ENCODE data around the gene AQP9.
"Not testable (repeated sequence)": the region's sequence is repeated elsewhere in the genome, so short reads cannot be mapped to it uniquely, and the experiment has no call there.

Gene AQP9, protein sequence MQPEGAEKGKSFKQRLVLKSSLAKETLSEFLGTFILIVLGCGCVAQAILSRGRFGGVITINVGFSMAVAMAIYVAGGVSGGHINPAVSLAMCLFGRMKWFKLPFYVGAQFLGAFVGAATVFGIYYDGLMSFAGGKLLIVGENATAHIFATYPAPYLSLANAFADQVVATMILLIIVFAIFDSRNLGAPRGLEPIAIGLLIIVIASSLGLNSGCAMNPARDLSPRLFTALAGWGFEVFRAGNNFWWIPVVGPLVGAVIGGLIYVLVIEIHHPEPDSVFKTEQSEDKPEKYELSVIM

DNA sequence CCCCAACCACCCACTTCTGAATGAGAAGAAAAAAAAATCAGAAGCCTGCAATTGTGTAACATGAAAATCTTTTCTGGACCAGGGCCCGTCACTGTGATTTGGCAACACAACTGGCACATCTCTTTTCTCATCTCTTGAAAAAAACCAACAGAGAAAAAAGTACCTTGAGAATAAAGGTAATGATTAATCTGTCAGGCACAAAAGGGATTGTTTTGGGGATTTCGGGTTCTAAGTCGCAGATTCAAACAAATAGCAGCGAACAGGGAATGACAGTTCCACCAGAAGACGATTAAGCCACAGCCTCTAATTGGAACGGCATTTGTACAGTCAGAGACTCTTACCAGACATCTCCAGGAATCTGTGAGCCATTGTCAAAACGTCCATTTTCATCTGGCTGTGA is at the start of gene AQP9:
Gene AQP9 (plus strand): TSS at position 276 of the 400 bp plus-strand sequence. CDS start 185 bp downstream, outside the sequence.
- DNase-seq, result no peak

DNA sequence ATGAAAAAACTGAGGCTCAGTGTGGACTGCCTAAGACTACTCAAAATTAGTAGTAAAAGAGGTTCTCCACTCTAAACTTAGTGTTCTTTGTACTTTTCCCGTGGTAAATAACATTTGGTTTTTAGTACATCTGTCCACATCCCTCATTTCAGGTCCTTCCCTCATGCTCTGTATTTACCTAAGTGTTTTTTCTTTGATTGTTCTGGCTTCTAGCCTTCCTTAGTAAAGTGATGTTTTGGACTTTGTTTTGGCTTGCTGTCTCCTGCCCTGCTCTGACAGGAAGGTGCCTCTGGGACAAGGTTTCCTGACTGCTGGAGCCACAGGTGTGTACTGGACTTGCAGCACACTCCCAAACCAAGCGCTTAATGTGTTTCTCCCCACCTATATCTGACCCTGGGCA is 42.8 kb upstream of the AQP9 start:
- DNase-seq, result no peak

DNA sequence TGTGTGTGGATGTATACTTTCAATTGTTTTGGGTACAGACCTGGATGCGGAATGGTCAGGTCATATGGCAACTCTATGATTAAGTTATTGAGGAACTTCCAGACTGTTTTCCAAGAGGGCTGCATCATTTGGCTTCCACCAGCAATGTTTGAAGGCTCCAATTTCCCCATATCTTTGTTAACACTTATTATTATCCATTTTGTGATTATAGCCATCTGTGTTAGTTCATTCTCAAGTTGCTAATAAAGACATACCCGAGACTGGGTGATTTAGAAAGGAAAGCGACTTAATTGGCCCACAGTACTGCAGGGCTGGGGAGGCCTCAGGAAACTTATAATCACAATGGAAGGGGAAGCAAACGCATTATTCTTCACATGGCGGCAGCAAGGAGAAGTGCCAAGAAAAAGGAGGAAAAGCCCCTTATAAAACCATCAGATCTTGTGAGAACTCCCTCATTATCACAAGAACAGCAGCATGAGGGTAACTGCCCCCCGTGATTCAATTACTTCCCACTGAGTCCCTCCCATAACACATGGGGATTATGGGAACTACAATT is 41.6 kb upstream of the AQP9 start:
- no peak for DNase-seq

DNA sequence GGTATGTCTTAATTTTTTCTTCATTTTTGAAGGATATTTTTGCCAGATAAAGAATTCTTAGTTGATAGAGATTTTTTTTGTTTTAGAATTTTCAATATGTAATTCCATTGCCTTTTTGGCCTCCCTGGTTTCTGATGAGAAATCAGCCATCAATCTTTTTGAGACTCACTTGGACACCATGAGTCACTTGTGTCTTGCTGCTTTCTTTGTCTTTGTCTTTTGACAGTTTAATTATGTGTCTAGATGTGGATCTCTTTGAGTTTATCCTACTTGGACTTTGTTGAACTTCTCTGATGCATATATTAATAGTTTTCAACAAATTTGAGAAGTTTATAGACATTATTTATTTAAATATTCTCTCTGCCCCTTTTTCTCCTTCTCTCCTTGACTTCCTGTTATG is 34.7 kb upstream of the AQP9 start:
- no peak for DNase-seq

DNA sequence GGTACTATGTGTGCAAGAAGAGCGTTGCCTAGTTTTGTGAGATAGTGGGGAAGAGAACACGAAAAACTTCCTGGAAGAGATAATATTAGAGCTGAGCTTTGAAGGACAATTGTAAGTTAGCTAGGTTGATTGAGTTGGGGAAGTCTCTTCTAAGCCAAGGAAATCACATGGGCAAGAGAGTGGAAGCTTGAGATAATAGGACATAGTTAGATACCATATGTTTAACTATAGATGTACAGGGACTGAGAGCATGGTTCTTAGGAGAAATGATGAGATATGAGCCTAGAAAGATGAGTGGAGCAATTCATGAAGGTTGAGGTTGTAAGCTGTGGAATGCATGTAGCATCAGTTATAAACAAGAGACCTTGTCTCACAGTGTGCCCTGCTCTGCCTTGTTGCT is 30.1 kb upstream of the AQP9 start:
- no peak for DNase-seq

DNA sequence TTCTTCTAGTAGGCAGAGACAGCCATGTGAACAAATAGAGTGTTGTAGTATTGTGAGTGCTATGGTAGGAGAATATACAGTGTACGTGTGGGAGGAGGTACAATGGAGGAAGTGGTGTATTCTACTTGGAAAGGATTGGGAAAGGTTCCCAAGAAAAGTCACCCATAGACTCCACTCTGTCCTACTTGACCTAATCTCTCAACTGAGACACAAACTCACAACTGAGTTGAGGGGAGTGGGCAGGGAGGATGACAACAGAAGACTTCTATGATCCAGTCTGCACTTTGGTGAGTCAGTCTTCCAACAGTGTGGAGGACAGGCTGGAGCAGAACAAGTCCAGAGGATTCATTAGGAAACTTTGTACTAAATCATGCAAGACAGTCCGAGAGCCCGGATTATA is 28.8 kb upstream of the AQP9 start:
- DNase-seq, result no peak

DNA sequence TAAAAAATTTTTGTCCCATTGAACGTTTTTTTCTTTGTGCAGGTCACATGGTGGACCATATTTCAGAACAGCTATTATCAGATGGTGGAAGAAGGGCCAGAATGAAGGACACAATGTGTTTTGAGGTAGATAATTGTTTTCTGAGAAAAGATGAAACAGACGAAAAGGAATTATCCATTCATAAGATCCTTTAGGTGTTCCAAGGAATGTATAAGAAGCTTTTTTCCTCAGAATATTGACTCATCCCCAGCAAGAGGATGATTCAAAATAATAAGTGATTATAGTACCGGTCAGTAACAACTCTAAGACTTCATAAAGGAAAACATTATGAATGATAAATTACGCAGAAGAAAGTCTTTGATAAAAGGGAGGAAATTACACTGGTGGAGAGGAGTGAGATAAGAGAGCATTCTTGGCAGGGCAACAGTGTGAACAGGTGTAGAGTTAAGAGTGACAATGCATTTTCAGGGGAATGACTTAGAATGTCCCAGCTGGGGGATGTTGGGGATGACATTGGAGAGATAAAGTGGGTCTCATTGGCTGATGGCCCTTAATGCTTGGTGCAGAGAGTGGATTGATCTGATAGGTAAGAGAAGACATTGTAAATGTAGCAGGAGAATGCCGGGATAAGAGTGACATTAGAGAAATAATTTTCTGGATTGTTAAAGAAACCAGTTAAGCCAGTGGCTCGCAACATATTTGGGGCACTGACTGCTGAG is 27.0 kb upstream of the AQP9 start:
- DNase-seq, result no peak

DNA sequence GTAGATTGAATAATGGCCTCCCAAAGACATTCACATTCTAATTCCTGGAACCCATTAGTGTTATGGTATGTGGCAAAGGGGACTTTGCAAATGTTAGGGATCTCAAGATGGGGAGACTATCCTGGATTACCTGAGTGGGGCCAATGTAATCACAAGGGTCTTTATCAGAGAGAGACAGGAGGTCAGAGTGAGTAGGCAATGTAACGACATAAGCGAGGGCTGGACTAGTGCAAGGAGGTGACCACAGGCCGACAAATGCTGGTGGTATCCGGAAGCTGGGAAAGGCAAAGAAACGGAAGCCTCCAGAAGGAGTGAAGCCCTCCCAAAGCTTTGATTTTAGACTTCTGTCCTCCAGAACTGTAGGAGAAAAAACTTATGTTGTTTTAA is 26.5 kb upstream of the AQP9 start:
- no peak for DNase-seq

DNA sequence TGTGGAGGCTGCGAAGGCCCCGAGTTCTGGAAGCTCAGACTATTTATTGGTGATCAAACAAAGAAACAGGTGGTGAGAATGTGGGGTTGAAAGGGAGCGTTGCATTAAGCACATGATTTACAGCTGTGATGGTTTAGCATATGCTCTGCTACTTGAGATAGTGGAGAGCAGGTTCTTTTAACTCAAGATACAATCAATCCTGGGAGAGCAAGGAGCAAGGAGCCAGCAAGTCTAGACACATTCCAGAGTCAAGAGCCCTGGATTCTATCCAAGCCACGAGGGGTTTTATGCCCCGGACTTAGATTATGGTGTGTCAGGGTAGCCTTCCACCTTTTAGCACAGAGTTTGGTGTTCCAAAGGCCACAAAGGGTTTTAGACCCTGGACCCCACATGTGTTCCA is 24.8 kb upstream of the AQP9 start:
- DNase-seq, result not testable (repeated sequence)

DNA sequence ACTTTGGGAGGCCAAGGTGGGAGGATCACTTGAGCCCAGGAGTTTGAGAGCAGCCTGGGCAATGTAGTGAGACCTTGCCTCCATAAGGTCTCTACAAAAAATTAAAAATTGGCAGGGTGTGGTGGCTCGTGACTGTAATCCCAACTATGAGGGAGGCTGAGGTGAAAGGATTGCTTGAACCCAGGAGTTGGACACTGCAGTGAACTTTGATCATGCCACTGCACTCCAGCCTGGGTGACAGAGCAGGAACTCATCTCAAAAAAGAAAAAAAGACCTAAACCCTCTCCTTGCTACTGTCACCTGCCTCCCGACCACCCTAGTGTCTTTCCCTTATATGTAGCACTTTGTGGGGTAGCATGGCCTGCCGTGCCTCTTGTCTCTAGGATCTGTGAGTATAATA is 23.8 kb upstream of the AQP9 start:
- DNase-seq, result no peak

DNA sequence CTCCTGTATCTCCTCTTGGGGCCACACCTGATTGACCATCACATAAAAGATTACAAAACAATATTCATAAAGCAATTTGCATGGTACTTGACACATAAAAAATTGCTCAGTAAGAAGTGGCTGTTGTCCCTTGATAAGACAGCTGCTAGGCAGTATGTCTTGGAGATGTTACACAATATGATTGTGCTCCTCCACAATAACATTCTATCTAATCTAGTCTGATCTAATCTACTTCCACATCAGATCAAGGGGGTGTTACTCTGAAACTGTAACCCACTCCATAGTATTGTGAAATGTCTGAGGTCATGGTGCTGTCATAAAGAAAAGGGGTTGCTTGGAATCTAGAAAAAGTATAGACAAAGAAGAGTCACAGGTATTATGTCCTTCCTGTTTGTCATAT is 23.4 kb upstream of the AQP9 start:
- DNase-seq, result no peak

DNA sequence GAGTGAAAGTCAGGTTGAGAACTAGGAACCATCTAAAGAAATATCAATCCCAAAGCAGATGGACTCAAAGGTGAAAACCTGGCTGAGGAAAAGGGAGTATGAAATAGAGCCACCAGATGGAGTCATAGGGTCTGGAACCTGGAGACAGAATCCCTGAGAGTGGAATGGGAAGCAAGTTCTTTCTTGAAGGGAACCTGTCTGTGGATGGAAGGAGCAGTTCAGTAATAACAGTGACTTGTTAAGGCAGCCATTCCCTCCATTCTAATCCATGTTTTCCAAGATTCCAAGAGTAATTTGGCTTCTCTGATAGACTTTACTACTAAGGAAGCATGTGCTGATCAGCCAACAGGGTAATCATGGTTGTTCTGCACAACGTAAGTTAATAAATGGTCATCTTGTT is 22.5 kb upstream of the AQP9 start:
- no peak for DNase-seq

DNA sequence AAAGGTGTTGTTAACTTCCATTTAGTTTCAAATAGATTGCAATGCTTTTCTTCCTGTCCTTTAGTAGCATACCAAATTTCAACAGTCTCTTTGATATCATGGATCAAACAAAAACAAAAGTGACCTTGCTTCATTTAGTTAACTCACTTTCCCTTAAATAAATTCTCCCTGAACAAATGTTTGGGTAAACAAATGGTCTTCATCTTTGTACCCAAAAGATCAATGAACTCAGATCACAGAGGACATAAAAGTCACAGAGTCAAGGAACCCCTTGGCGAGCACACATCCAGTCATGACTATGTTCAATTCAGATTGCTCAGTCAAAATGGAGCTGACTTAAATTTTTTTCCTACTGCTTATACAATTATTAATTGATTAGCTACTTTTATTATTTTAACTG is 20.6 kb upstream of the AQP9 start:
- no peak for DNase-seq

DNA sequence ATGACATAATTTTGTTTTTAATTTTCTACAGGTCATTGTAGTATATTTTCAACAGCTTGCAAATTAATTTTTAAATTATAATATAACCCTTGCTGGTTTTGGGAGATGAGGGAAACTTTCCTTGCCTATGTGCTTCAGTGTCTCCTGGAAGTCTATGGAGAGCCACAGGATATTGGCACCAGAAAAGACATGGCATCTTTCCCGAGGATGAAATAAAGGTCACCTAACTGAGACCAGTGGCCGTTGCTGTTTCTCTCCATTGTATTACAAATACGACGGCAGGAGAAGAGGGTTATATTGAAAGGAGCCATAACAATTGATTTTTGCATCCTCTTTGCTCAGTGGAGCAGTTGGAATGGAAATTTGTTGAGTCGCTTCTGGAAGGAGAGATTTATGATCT is 19.9 kb upstream of the AQP9 start:
- DNase-seq, result no peak

DNA sequence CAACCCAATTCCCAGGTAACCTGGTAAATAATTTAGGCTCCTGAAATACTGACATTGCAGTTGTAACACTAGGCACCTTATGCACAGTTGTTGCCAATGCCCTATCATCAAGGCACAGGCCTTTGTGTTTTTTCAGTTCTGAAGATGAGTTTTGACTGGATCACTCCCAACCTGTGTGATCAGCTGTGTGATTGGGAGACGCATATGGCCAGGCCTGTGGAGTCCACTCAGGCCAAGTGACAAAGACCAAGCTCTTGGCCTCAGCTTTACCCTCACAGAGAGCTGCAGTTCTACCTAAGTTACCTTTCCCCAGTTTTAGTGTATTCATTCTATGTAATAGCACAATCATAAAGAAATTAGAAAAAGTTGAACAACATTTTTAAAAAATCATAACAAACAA is 19.2 kb upstream of the AQP9 start:
- DNase-seq, result no peak

DNA sequence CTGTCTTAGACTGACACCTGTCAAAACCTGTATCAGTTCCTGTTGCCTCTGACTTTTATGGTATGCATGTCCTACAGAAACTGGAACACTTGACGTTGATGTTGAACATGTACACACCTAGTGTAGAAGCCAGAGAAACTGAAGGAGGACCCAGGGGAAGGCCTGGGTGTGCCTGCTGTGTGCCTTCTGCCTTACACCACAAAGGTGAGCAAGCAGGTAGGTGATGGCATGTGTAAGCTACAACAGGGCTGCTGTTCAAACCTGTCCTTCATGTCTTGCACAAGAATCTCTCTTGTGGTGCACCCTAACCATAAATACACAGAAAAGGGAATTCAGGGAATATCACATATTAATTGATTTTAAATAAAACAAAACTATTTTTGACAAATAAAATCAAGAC is 13.6 kb upstream of the AQP9 start:
- DNase-seq, result no peak

DNA sequence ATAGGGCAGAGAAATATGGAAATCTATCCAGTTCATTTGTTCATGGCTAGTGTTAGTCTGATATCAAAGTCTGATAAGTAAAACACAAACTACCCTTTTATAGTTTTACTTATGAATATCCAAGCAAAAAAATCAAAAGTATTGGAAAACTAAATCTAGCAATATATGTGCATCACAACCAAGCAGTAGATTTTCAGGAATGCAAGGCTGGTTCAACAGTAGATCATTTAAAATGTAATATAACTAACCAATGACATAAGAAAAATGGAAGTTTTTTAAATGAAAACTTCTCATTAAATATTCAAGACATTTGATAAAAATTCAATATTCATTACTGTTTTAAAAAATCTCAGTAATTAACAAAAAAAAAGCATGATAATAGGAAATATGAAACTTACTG is 12.8 kb upstream of the AQP9 start:
- DNase-seq, result no peak

DNA sequence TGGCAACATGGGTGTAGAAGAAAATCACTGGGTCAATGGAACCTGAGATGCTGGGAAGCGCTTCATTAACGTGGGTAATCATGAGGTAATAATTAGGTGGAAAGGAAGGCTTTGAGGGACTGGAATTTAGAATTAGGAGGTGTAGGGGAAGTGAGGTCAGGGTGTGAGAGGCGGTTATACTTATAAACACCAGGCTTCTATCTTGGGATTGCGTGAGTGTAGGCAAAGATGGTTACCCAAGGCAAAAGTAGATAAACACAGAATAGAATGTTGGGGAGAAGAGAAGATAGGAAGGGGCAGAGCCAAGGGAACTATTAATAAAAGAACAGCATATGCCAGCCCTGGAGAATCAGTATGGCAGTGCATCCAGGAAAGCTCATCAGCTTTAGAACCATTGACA is 3.3 kb upstream of the AQP9 start:
- no peak for DNase-seq

DNA sequence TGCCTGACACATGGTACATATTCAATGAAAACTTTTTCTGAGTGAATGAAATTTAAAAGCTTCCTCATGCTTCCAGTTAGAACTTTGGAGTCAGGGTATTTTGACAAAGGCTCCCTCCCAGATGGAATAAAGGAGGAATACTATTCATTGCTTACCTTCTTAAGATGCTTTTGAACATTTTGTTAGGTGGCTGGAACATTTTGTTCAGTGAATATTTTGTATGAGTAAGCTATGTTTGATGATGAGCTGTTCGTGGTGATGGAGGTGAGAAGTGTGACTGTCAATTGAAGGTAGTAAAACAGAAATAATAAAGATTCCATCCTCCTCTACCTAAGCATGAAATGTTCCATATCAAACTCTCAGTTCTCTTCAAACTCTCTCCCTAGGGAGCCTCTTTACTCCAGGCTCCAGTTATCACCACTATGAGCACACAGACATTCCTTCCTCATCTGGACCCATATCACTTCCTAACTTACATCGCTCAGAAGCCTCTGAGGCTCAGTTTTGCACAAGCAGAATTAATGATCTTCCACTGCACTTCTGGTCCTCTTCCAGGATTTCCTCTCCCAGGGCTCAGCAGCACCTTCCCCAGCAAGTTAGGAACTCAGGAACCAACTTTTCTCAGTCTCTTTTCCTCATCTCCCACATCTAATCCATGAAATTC is 2.5 kb upstream of the AQP9 start:
- no peak for DNase-seq

DNA sequence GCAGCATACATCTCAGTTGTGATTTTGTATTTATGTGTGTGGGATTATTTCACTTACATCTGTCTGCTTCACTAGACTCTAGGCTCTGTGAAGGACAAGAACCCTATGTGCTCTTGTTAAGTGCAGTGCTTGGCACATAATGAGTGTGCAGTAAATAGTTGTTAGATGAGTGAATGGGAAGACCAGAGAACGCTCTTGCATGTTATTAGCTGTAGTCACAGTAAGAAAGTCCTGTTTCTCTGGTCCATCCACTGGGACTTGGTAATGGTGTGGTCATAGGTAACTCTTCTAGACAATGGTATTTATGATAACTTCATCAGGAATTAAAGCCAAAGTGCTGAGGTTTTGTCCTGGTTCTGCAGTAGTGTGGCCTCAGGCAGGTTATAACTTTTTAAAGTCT is 1.4 kb upstream of the AQP9 start:
- no peak for DNase-seq

DNA sequence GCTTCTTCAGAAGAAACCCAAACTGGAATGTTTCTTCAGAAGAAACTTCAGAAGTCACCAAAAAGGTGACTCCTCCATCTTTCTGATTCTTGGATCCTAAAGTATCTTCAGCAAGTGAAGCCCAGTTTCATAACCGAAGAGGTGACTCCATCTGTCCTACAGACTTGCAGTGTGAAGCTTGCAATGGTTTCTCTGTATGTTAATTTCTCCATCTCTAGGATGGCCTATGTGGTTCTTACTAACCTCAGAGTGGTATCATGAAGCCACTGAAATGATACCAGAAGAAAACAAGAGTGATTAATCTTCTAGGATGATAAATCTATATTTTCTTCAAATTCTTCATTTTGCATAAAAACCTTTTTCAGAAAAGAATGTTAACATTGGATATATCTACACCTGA is 495 bp upstream of the AQP9 start:
- DNase-seq, result no peak

DNA sequence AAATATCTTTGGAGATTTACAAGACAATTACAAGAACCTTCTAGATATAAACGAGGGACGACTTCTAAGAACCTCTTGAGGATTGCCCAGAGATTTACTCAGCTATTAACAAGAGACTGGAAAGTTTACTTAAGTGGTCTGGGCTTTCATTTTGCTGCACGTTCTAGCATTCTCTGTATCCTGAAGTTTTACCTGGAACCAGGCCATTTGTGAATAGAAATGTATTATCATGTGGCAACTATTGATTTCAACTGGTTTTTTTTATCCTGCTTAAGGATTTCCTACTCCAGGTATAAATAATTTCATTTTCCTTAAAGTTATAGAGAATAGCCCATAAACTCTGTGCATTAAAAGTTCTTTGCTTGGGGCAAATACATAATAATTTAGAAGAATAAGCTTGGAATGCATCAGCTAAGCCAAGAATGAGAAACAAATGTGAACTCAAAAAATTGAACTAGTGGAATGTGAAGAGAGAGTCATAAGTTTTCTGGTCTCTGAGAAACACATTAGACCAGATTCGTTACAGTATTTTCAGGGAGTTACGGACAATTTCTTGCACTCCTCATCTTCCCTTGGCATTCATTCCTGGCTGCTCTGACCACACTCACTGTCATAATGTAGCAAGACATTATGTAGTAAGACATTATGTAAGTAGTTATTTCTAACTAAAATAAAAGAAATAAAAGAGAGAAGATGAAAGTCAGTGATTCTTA is 1.3 kb downstream of the AQP9 start:
- no peak for DNase-seq

DNA sequence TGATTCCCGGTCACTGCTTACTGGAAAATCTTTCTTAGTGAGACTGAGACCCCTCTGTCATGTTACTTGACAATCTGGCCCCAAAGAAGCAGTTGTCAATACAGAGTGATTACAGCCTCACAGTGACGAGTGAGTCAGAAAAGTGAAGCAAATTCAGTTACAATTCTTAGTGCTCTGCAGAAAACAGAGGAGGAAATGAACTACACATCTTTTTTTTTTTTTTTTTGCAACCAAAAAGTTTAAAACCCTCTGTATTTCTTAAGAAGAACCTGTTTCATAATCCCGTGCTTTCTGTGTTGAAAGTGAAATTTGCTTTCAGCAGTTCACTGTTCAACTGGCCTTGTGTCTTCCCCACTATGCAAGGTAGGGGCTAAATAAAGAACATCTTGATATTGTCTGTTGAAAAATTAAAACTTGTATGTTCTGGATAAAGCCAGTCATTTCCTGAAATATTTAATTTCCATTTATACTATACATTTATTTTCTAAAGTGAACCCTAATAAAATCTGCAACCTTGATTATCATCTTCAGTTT is 1.9 kb downstream of the AQP9 start:
- DNase-seq, result no peak

All from NCI-H526 (cell line).